Measurements from ENCODE around the gene CIB1.

GRCh38 chr15:90207252-90207651, 26.5 kb downstream of the CIB1 start:
- TF ChIP-seq CTCF (IDR thresholded peaks at IDR 0.05) (no peak), POLR2AphosphoS5 (IDR thresholded peaks at IDR 0.05) (no peak), POLR2A (IDR thresholded peaks at IDR 0.05) (no peak), EP300 (IDR thresholded peaks at IDR 0.05) (no peak)
